ENCODE results near the gene CNOT6L.

CNOT6L gene

GRCh38 chr4:77671051-77671450 lies 148.1 kb downstream of the CNOT6L start:
- no peak for TF ChIP-seq HDGF (IDR thresholded peaks at IDR 0.05; ENCODE audit: borderline replicate concordance)
- no peak for TF ChIP-seq ZNF384 (IDR thresholded peaks at IDR 0.05)
- TF ChIP-seq TARDBP (IDR thresholded peaks at IDR 0.05): no peak
- TF ChIP-seq L3MBTL2 (conservative IDR thresholded peaks at IDR 0.05): no peak
- no peak for TF ChIP-seq ARNT (IDR thresholded peaks at IDR 0.05)
- no peak for TF ChIP-seq FOXM1 (IDR thresholded peaks at IDR 0.05; ENCODE audit: borderline replicate concordance)
- TF ChIP-seq FOXA1 (IDR thresholded peaks at IDR 0.05): no peak
- TF ChIP-seq SP1 (IDR thresholded peaks at IDR 0.05): no peak
- no peak for TF ChIP-seq NFRKB (IDR thresholded peaks at IDR 0.05)
- no peak for TF ChIP-seq SUZ12 (IDR thresholded peaks at IDR 0.05)
- TF ChIP-seq LEF1 (IDR thresholded peaks at IDR 0.05; ENCODE audit: borderline replicate concordance): no peak
- TF ChIP-seq BHLHE40 (IDR thresholded peaks at IDR 0.05; ENCODE audit: borderline replicate concordance): no peak
- TF ChIP-seq PKNOX1 (IDR thresholded peaks at IDR 0.05): no peak
- no peak for TF ChIP-seq ELF4 (IDR thresholded peaks at IDR 0.05)
- CTCF ChIA-PET: no interaction called here
- POLR2A ChIA-PET: no interaction called here
- no peak for DNase-seq (ENCODE audit: extremely low spot score)

- DNase-seq (ENCODE audit: extremely low spot score): no peak
- CTCF ChIA-PET: interaction anchor here (0.8 kb wide), 1 partner anchor 70 kb away, joined by 3 read pairs; no protein-coding TSS in a partner anchor
- POLR2A ChIA-PET: no interaction called here
- TF ChIP-seq SUZ12 (IDR thresholded peaks at IDR 0.05): no peak
These were observed 149.1 kb downstream of the CNOT6L start for GRCh38 chr4:77669946-77670590.

GRCh38 chr4:77665381-77666069 lies 153.6 kb downstream of the CNOT6L start:
- CTCF ChIA-PET: interaction anchor here (0.7 kb wide), 1 partner anchor 15 kb away, joined by 3 read pairs; no protein-coding TSS in a partner anchor
- POLR2A ChIA-PET: no interaction called here
- TF ChIP-seq ELF4 (IDR thresholded peaks at IDR 0.05) (no peak), SP1 (IDR thresholded peaks at IDR 0.05) (no peak), BHLHE40 (IDR thresholded peaks at IDR 0.05; ENCODE audit: borderline replicate concordance) (no peak), FOXM1 (IDR thresholded peaks at IDR 0.05; ENCODE audit: borderline replicate concordance) (no peak), PKNOX1 (IDR thresholded peaks at IDR 0.05) (no peak), FOXK2 (IDR thresholded peaks at IDR 0.05) (no peak), HDGF (IDR thresholded peaks at IDR 0.05; ENCODE audit: borderline replicate concordance) (no peak), NFRKB (IDR thresholded peaks at IDR 0.05) (no peak), LEF1 (IDR thresholded peaks at IDR 0.05; ENCODE audit: borderline replicate concordance) (no peak), ZNF384 (IDR thresholded peaks at IDR 0.05) (no peak), L3MBTL2 (conservative IDR thresholded peaks at IDR 0.05) (no peak), SUZ12 (IDR thresholded peaks at IDR 0.05) (no peak), FOXA1 (IDR thresholded peaks at IDR 0.05) (no peak), ARNT (IDR thresholded peaks at IDR 0.05) (no peak), CTBP1 (IDR thresholded peaks at IDR 0.05; ENCODE audit: borderline replicate concordance) (no peak), TARDBP (IDR thresholded peaks at IDR 0.05) (no peak)
- DNase-seq (ENCODE audit: extremely low spot score): no peak
